Medulla oblongata (tissue), 1 donor: Measurements from ENCODE around the gene AFAP1L2.
"Not testable (repeated sequence)": the region's sequence is repeated elsewhere in the genome, so short reads cannot be mapped to it uniquely, and the experiment has no call there.

Experiments
- DNase-seq: peaks from one replicate; pipeline ENCODE4 v3.0.0-alpha.2; 2015; ENCODE audit errors: extremely low spot score

Gene AFAP1L2

DNA sequence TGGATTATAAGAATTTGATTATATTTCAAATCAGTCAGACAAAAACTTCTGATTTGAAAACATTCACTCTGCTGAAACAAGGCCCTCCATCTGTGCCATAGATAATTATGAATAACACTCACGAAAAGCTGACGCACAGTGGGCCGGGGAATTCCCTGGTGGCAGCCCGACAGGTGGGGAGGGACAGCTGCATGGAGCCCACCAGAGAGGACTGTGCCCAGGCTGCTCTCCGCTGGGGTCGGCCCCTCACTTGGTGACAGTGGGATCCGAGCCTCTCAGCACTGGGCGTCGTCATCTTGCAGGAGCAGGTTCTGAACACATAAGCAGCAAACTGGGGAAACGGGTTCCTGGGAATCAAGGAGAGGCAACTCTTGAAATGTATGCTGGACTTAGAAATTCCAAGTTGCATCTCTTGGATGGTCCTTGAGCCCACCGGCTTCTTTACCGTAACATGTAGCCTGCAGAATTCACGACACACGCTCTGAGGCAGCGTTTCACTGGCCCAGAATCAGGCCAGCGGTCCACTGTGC is 41.4 kb downstream of the AFAP1L2 start:
- no peak for DNase-seq

DNA sequence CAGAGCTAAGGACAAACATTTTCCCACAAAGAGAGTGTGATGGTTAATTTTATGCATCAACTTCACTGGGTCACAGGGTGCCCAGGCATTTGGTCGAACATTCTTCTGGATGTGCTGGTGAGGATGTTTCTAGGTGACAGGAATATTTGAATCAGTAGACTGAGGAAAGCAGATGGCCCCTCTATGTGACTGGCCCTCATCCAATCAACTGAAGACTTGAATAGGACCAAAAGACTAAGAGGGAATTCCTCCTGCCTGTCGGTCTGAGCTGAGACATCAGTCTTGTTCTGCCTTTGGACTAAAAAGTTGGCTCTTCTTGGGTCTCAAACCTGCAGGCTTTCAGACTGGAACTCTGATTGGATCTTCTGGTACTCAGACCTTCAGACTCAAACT is 44.4 kb downstream of the AFAP1L2 start:
- no peak for DNase-seq

DNA sequence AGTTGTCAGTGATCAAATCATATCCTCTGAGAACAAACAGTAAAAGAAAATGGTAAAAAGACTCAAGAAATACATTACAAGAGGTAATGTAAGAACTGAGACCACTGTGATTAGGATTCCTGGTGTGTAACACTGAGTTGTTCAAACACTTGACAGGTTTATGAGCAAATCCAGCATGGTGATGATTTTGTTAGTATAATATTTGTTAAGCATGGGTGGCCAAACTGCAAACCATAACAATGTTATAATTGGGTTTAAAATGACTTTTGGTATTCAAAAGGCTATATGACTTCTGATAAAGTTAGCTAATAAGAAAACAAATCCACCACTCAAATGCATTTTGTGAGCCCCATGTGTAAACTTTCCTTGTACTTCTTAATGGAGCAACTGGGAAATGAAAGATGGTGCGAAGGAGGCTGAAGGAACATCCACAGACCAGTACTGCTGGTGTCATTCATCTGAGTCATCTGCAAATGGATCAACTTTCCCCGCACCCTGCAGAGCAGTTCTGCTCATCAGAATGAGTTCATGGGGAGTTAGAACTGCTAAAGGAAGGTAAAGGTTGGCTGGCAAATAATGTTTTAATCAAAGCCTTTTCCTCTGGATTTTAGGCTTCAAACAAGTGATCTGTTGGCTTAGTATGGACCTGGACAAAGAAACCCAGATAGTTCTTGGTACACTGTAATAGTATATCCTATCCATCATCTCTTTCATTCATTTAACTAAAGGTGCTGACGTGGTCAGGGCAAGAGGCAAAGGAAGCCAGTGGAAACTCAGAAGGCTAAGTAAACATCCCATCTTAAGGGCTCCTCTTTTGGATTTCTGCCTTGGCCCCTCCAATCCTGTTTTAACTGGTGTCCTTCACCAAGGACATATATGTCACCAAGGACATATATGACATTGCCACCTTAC is 45.0 kb downstream of the AFAP1L2 start:
- no peak for DNase-seq

GRCh38 chr10:114357515-114357996 is 46.7 kb downstream of the AFAP1L2 start:
- DNase-seq = no peak

- no peak for DNase-seq
These were observed 47.4 kb downstream of the AFAP1L2 start for GRCh38 chr10:114356751-114357514.

GRCh38 chr10:114356126-114356525 is 48.2 kb downstream of the AFAP1L2 start:
- DNase-seq = no peak

DNA sequence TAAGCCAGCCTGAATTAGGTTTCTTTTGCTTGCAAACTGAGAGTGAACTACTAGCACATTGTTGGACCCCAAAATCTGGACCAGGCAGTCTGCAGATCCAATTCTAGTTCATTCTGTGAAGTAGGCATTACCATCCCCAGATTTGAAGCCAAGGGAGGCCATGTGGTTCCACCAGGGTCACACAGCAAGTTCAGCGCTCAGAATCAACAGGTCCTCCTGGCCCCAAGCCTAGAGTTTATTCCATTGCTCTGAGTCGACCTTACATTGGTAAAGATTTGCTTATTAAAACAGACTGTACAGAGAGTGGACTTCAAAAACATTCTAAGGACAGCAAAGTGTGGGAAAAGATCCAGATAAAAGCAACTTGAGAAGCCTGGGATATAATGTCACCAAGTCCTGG is 50.9 kb downstream of the AFAP1L2 start:
- no peak for DNase-seq

DNA sequence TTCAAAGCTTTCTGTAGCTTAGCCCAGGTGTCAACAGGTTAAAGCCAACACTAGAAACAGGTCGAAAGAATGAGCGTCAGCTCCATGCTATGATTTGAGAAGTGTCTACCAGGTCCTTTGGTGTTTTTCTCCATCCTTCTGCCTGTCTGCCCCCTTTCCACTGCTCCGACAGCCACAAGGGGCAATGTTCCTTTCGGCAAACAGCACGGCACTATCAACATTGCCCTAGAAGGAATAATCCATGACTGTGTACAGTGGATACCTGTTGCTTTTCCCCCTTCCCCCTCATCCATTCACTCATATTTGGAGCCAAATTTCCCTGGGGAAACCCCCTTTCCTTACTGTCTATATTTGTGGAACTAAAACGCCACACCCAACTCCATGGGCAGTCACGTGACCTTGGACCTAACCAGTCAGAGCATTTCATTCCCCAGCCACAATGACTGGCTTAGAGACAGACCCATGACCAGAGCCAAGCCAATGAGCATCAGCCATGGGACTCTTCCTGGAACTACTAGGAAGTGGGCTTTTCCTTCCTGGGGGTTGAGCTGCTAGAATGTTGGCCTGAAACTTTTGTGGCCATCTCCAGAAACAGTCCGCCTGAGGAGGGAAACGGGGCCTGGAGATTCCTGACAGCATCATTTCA is 51.5 kb downstream of the AFAP1L2 start:
- DNase-seq = no peak

GRCh38 chr10:114350751-114351150 is 53.6 kb downstream of the AFAP1L2 start:
- DNase-seq = no peak

- no peak for DNase-seq
These were observed 54.6 kb downstream of the AFAP1L2 start for GRCh38 chr10:114349522-114350215.

- not testable (repeated sequence) for DNase-seq
These were observed 55.2 kb downstream of the AFAP1L2 start for GRCh38 chr10:114349071-114349470.

- no peak for DNase-seq
These were observed 56.5 kb downstream of the AFAP1L2 start for GRCh38 chr10:114347791-114348190.

- DNase-seq = no peak
These were observed 57.1 kb downstream of the AFAP1L2 start for GRCh38 chr10:114347241-114347640.

GRCh38 chr10:114346176-114347031 is 57.9 kb downstream of the AFAP1L2 start:
- DNase-seq = peak; percentile 57

DNA sequence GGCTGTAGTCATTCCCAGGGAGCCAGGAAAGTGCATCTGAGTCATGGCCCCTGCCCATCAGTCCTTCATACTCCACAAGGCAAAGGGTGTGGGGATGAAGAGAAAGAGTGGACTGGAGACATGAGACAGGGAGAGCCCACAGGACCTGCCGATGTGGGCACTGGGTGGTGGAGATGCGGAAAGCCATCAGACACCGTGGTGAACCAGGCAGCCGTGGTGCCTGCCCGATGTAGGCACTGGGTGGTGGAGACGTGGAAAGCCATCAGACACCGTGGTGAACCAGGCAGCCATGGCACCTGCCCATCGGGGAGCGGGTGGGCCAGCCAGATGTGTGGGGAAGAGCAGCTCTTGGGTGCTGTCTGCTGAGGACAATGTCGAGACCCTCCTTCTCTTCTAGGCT is 58.6 kb downstream of the AFAP1L2 start:
- no peak for DNase-seq

DNA sequence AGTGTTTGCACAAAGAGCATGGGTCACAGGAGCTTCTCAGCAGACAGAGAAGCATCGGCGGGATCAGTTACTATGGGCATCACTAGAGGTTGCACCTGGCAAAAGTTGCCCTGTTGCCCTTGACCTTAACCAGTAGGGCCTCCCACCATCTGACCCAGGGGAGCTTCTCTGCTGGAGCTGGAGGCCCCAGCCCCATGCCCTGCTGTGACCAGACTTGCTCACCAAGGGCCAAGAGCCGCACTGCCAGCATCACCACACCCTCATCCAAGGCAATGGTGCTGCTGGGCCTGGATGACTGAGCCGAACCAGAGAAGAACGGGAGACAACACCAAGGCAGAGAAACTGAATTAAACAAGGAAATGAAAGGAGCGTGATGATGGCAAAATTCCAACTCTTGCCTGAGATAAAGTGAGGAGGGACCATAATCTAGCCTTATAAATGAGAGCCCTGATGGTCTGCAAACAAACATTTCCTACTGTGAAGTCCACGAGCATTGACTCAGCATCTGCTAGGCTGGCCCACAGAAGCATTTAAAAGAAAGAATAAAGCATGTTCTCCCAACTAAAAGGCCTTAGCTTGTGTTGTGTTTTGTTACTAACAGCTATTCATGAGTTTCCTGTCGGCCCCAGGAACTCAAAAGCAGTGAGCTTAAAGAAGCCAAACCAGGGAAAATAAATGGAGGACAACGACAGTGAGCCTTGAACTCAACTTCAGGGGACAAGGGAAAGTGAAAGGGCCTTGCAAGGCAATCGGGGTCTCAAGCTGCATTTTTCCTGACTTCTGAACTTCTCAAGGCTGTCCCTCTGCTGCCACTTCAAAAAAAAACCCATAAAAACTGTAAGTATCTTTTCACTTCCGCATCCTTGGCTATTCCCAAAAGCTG is 60.4 kb downstream of the AFAP1L2 start:
- no peak for DNase-seq

- DNase-seq = no peak
These were observed 61.3 kb downstream of the AFAP1L2 start for GRCh38 chr10:114342976-114343375.

DNA sequence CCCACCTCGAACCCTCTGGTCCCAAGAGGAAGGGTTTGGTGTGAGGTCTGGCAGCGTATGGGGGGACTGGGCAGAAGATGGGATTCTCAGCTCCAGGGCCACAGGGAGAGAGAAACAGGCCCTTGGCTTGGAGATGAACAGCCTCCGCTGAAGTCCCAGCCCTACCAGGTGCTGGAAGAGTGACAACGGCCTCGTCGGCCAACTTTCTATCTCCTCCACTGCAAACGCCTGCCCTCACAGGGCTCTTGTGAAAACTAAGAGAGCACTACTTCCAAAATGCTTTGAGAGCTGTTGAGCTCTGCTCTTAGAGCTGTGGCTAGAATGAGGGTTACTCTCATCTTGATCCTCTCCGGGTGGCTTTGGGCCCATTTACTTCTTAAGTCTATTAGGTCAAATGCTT is 63.5 kb downstream of the AFAP1L2 start:
- DNase-seq = no peak
